K562 (cell line): Measurements from ENCODE around the gene FUT2. TPM values are rescaled to one million over a fixed set of nuclear protein-coding genes. Genes with fewer than 3 reads are reported as not detected.
A peak's percentile ranks its signal among the peaks of the same experiment; 100 is the strongest.

ENCODE experiments used
- ATAC-seq: fragments of 200-7000 bp; cut with Tn5 transposase; 3 replicates; pipeline ENCODE4 v1.9.1; 2020; ENCODE audit warnings: moderate library complexity
- BruUV-seq: library from RNA; stranded (reverse); fragments of 400-500 nt; replicated peaks from 2 replicates; lab custom pipeline; 2021; lab: Mats Ljungman, UMichigan
- CTCF ChIA-PET: fragments of 300-600 bp; formaldehyde crosslinking; extraction: SDS; loops from one replicate; lab custom pipeline; 2021; ENCODE audit warnings: low intra/inter-chr PET ratio; lab: Yijun Ruan, JAX
- POLR2A ChIA-PET: fragments of 300-600, 350-650 bp; sonication (Branson Sonifier 250); formaldehyde crosslinking; extraction: SDS; loops from one replicate; lab custom pipeline; 2021; ENCODE audit warnings: antibody characterized with exemption, inconsistent platforms; lab: Yijun Ruan, JAX
- DNase-seq, 4 experiments: peaks; one replicate each; pipeline versions ENCODE4 v3.0.0 to v3.0.0-alpha.2; 2011 to 2018; ENCODE audit warnings: low spot score in 3 of 4, mixed read lengths in 3 of 4; ENCODE audit errors: extremely low read depth in 1 of 4
- FAIRE-seq: peaks from 2 replicates; lab custom pipeline; 2011; peaks lifted over from hg19 to GRCh38; lab: Jason Lieb, UNC
- H2AFZ ChIP-seq: 2 replicates; pipeline ENCODE4 v1.6.0; 2011; ENCODE audit warnings: low read depth, low read length, control low read depth, inconsistent platforms
- H3K27ac ChIP-seq: fragments of 200-600 bp; 3 replicates; pipeline ENCODE4 v1.8.0; 2011; ENCODE audit warnings: low read depth, mild to moderate bottlenecking, control low read depth, inconsistent platforms, low read length, moderate library complexity, mixed read lengths; ENCODE audit errors: extremely low read depth
- H3K27me3 ChIP-seq, 2 experiments: fragments of 300-600 bp in 1 of 2; 2 replicates in 1 of 2; 3 replicates in 1 of 2; pipeline versions ENCODE4 v1.6.0 to v1.8.0; 2011; ENCODE audit warnings: inconsistent platforms in 2 of 2, low read length in 2 of 2, mild to moderate bottlenecking in 1 of 2, mixed read lengths in 1 of 2, moderate library complexity in 1 of 2; ENCODE audit not compliant: control insufficient read depth in 2 of 2, insufficient read depth in 2 of 2
- H3K36me3 ChIP-seq: fragments of 300-600 bp; 3 replicates; pipeline ENCODE4 v1.8.0; 2011; ENCODE audit warnings: mild to moderate bottlenecking, low read length, inconsistent platforms; ENCODE audit not compliant: control insufficient read depth, insufficient read depth
- H3K4me1 ChIP-seq, 2 experiments: fragments of 200-600 bp in 1 of 2; replicated peaks in 1 of 2; 2 replicates in 1 of 2; 3 replicates in 1 of 2; pipeline versions ENCODE4 v1.5.1 to v1.8.0; 2011; ENCODE audit warnings: inconsistent platforms in 2 of 2, low read length in 2 of 2, mild to moderate bottlenecking in 1 of 2, mixed read lengths in 1 of 2, moderate library complexity in 1 of 2; ENCODE audit not compliant: control insufficient read depth in 2 of 2, insufficient read depth in 2 of 2
- H3K4me2 ChIP-seq: 2 replicates; pipeline ENCODE4 v1.6.1; 2011; ENCODE audit warnings: low read length, control low read depth, inconsistent platforms, mixed read lengths; ENCODE audit not compliant: insufficient read depth
- H3K4me3 ChIP-seq: fragments of 200-600 bp; sonication (generic), shearing (Covaris generic); 2 replicates; pipeline ENCODE4 v1.5.1; 2016; ENCODE audit warnings: control low read depth, inconsistent platforms
- H3K79me2 ChIP-seq: fragments of 200-600 bp; 3 replicates; pipeline ENCODE4 v1.8.0; 2011; ENCODE audit warnings: low read length, inconsistent platforms; ENCODE audit not compliant: control insufficient read depth, insufficient read depth
- H3K9ac ChIP-seq, 2 experiments: 2 replicates each; pipeline versions ENCODE4 v1.6.0 to v1.6.1; 2011; ENCODE audit warnings: low read depth in 2 of 2, low read length in 2 of 2, control low read depth in 1 of 2, inconsistent platforms in 1 of 2, mild to moderate bottlenecking in 1 of 2, mixed read lengths in 1 of 2; ENCODE audit not compliant: insufficient read depth in 1 of 2
- H3K9me1 ChIP-seq: one replicate; pipeline ENCODE4 v1.6.0; 2011; ENCODE audit warnings: inconsistent platforms, mild to moderate bottlenecking, low read length, moderate library complexity; ENCODE audit not compliant: control insufficient read depth, insufficient read depth
- H3K9me3 ChIP-seq: replicated peaks from 2 replicates; pipeline ENCODE4 v1.5.1; 2011; ENCODE audit warnings: low read depth, low read length, inconsistent platforms; ENCODE audit not compliant: control insufficient read depth, insufficient read depth
- H4K20me1 ChIP-seq: replicated peaks from 2 replicates; pipeline ENCODE4 v1.6.1; 2011; ENCODE audit warnings: low read length, inconsistent platforms, mixed read lengths; ENCODE audit not compliant: control insufficient read depth, insufficient read depth
- ARNT ChIP-seq, 2 experiments: fragments of 450-650 bp; IDR thresholded peaks; 2 replicates each; pipeline ENCODE4 v1.6.1; 2016; ENCODE audit warnings: mild to moderate bottlenecking in 1 of 2
- GABPB2 ChIP-seq: fragments of 250-450 bp; sonication (Bioruptor Pico); conservative IDR thresholded peaks from 2 replicates; pipeline ENCODE4 v1.5.1; 2021; ENCODE audit warnings: mild to moderate bottlenecking
- WGBS: fragments of 100-300 bp; shearing (Covaris generic); methylation state at CpG from one replicate; pipeline ENCODE4 v1.1.6; 2016; ENCODE audit warnings: low coverage, mixed read lengths; ENCODE audit not compliant: insufficient coverage; ENCODE audit errors: missing lambda C conversion rate; 5-methylcytosine and 5-hydroxymethylcytosine counted together
- in situ Hi-C: fragments of 300-500 bp; cut with MboI; formaldehyde crosslinking; loops from 4 replicates; pipeline ENCODE4 v1.15.0; 2018; ENCODE audit warnings: inconsistent platforms, mixed read lengths
- intact Hi-C: fragments of 100-400 bp; cut with micrococcal nuclease; formaldehyde crosslinking; loops from 2 replicates; pipeline ENCODE4 v1.14.2; 2022
- polyA plus RNA-seq, 8 experiments: library from polyadenylated mRNA; depleted of rRNA in 4 of 8; stranded (reverse) in 5 of 8; unstranded in 3 of 8; fragments of >200 nt; fragmentation: Nextera tagmentation in 2 of 8; fragmentation: Illumina TruSeq in 1 of 8; extraction: Ambion mirVana in 2 of 8; extraction: Trizol in 1 of 8; gene quantifications; 2 replicates each; pipeline versions ENCODE4 v1.2.1 to v1.2.3, GENCODE V29; 2011 to 2014; ENCODE audit warnings: inconsistent platforms in 1 of 8, missing spikeins in 1 of 8
- total RNA-seq, 7 experiments: library from RNA; depleted of rRNA in 6 of 7; stranded (reverse); fragments of >200 nt in 6 of 7; fragmentation: Illumina TruSeq in 2 of 7; extraction: Trizol in 2 of 7; gene quantifications; 2 replicates each; pipeline versions ENCODE4 v1.2.1 to v1.2.3, GENCODE V29; 2011 to 2021; ENCODE audit warnings: low replicate concordance in 1 of 7
- TF ChIP-seq, protein P1 (sequence below): fragments of 450-650 bp; IDR thresholded peaks from 2 replicates; pipeline ENCODE4 v1.6.1; 2014; ENCODE audit warnings: low read depth, mild to moderate bottlenecking, moderate library complexity, borderline replicate concordance

FUT2 gene
- total and polyA plus RNA-seq, 9 of the 15 experiments (the other 6 are each of a cell fraction or from before 2014, with no cell fraction given), result 0.03 to 0.04 TPM; not detected in 7

- Histone ChIP-seq H3K36me3 (peaks cover 22% of the 10 kb centered on the region; the same call in 1 of the 3 replicates), H3K9me1 (no peaks in the 10 kb centered on the region), H3K4me3 (no peak overlapping the region)
- 83% methylated on average over 2 of the region's 4 CpGs for WGBS
- ATAC-seq (no peak), FAIRE-seq (no peak)
- in situ Hi-C loops, result no loop called here
- peak in 1 of 2 experiments; percentile 100; a peak in 2 of 4 replicates for TF ChIP-seq ARNT (IDR thresholded peaks at IDR 0.05)
- TF ChIP-seq, protein P1, sequence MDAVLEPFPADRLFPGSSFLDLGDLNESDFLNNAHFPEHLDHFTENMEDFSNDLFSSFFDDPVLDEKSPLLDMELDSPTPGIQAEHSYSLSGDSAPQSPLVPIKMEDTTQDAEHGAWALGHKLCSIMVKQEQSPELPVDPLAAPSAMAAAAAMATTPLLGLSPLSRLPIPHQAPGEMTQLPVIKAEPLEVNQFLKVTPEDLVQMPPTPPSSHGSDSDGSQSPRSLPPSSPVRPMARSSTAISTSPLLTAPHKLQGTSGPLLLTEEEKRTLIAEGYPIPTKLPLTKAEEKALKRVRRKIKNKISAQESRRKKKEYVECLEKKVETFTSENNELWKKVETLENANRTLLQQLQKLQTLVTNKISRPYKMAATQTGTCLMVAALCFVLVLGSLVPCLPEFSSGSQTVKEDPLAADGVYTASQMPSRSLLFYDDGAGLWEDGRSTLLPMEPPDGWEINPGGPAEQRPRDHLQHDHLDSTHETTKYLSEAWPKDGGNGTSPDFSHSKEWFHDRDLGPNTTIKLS, result peak; percentile 54; the same call in 1 of the 2 replicates
- no peak for TF ChIP-seq GABPB2 (CRISPR knock-in tag)
- TF ChIP-seq, all 486 proteins: peak for 2
- DNase-seq, result no peak
- Histone ChIP-seq H3K27ac (no peak overlapping the region), H4K20me1 (no peaks in the 10 kb centered on the region), H3K27me3 (no peaks in the 10 kb centered on the region), H3K79me2 (peaks cover 41% of the 10 kb centered on the region), H2AFZ (no peak overlapping the region), H3K9ac (no peak overlapping the region; a peak in 1 of 4 replicates), H3K9me3 (no peaks in the 10 kb centered on the region), H3K4me1 (peaks cover 36 to 67% of the 10 kb centered on the region in 2 experiments), H3K4me2 (no peak overlapping the region)
- intact Hi-C loops, result no loop called here
- ChIA-PET CTCF (no interaction called here), POLR2A (no interaction called here)
- BruUV-seq, result no TSS peak
These were observed 53.9 kb downstream of the FUT2 start for GRCh38 chr19:48749571-48750198.
